Neuronal stem cell (in vitro differentiated cells): Measurements from ENCODE around the gene TEX29.

Source experiments
- DNase-seq: peaks from one replicate; pipeline ENCODE4 v3.0.0-alpha.2; 2013; ENCODE audit warnings: low spot score
- H2AFZ ChIP-seq: one replicate; pipeline ENCODE4 v1.6.1; 2013; ENCODE audit warnings: mild to moderate bottlenecking, low read length, inconsistent platforms
- H2AK5ac ChIP-seq: 2 replicates; pipeline ENCODE4 v1.6.1; 2013; ENCODE audit warnings: low read depth, mild to moderate bottlenecking, inconsistent platforms, low read length, moderate library complexity, mixed read lengths
- H2BK120ac ChIP-seq: 2 replicates; pipeline ENCODE4 v1.6.1; 2013; ENCODE audit warnings: low read depth, mild to moderate bottlenecking, inconsistent platforms, low read length, moderate library complexity, mixed read lengths
- H2BK12ac ChIP-seq: one replicate; pipeline ENCODE4 v1.6.1; 2013; ENCODE audit warnings: low read length, inconsistent platforms
- H2BK15ac ChIP-seq: 2 replicates; pipeline ENCODE4 v1.6.1; 2013; ENCODE audit warnings: mild to moderate bottlenecking, low read length, inconsistent platforms, mixed read lengths
- H2BK5ac ChIP-seq: one replicate; pipeline ENCODE4 v1.6.1; 2013; ENCODE audit warnings: inconsistent platforms, mild to moderate bottlenecking, low read length, moderate library complexity
- H3K14ac ChIP-seq: one replicate; pipeline ENCODE4 v1.6.1; 2013; ENCODE audit warnings: low read length, inconsistent platforms
- H3K18ac ChIP-seq: 2 replicates; pipeline ENCODE4 v1.6.1; 2013; ENCODE audit warnings: low read length, inconsistent platforms
- H3K23ac ChIP-seq: 2 replicates; pipeline ENCODE4 v1.6.1; 2013; ENCODE audit warnings: low read depth, mild to moderate bottlenecking, mixed read lengths, low read length, inconsistent platforms; ENCODE audit not compliant: poor library complexity
- H3K27ac ChIP-seq: replicated peaks from 3 replicates; pipeline ENCODE4 v1.5.1; 2013; ENCODE audit warnings: low read length, inconsistent platforms
- H3K27me3 ChIP-seq, 3 experiments: 2 replicates each; pipeline ENCODE4 v1.6.1; 2013; ENCODE audit warnings: low read length in 3 of 3, mild to moderate bottlenecking in 2 of 3, inconsistent platforms in 1 of 3, low read depth in 1 of 3, mixed read lengths in 1 of 3, moderate library complexity in 1 of 3; ENCODE audit not compliant: control insufficient read depth in 3 of 3, insufficient read depth in 3 of 3
- H3K36me3 ChIP-seq, 2 donors: replicated peaks in 1 of 2; 2 replicates each; pipeline ENCODE4 v1.6.1; 2013; ENCODE audit warnings: low read length in 2 of 2; ENCODE audit not compliant: control insufficient read depth in 2 of 2, insufficient read depth in 2 of 2
- H3K4ac ChIP-seq: 2 replicates; pipeline ENCODE4 v1.6.1; 2013; ENCODE audit warnings: inconsistent platforms, mild to moderate bottlenecking, low read length, moderate library complexity
- H3K4me1 ChIP-seq, 2 donors: 1 replicate in 1 of 2; 2 replicates in 1 of 2; pipeline ENCODE4 v1.6.1; 2013; ENCODE audit warnings: low read length in 2 of 2, low read depth in 1 of 2; ENCODE audit not compliant: control insufficient read depth in 2 of 2, insufficient read depth in 1 of 2
- H3K4me2 ChIP-seq: one replicate; pipeline ENCODE4 v1.6.1; 2013; ENCODE audit warnings: mild to moderate bottlenecking, low read length, inconsistent platforms; ENCODE audit not compliant: insufficient read depth, poor library complexity, severe bottlenecking
- H3K4me3 ChIP-seq, 2 donors: 2 replicates each; pipeline ENCODE4 v1.5.1; 2013; ENCODE audit warnings: low read length in 2 of 2, mild to moderate bottlenecking in 2 of 2, inconsistent platforms in 1 of 2, moderate library complexity in 1 of 2
- H3K79me1 ChIP-seq: one replicate; pipeline ENCODE4 v1.6.1; 2013; ENCODE audit warnings: low read depth, mild to moderate bottlenecking, inconsistent platforms, low read length, moderate library complexity
- H3K9ac ChIP-seq: one replicate; pipeline ENCODE4 v1.6.1; 2013; ENCODE audit warnings: mild to moderate bottlenecking, low read depth, low read length, inconsistent platforms; ENCODE audit not compliant: poor library complexity
- H3K9me3 ChIP-seq, 2 donors: replicated peaks in 1 of 2; 2 replicates each; pipeline versions ENCODE3 to v1.6.1; 2013; ENCODE audit warnings: low read length in 2 of 2, mild to moderate bottlenecking in 2 of 2, inconsistent platforms in 1 of 2, low read depth in 1 of 2, mixed read lengths in 1 of 2, moderate library complexity in 1 of 2; ENCODE audit not compliant: control insufficient read depth in 2 of 2, insufficient read depth in 1 of 2
- H4K8ac ChIP-seq: one replicate; pipeline ENCODE4 v1.6.1; 2013; ENCODE audit warnings: low read depth, mild to moderate bottlenecking, inconsistent platforms, low read length, moderate library complexity
- H4K91ac ChIP-seq: one replicate; pipeline ENCODE4 v1.6.1; 2013; ENCODE audit warnings: low read length, low read depth, mild to moderate bottlenecking, inconsistent platforms; ENCODE audit not compliant: poor library complexity
- WGBS, 2 donors: extraction: QIAGEN DNeasy Blood & Tissue Kit; methylation state at CpG; one replicate each; pipeline ENCODE4 v1.1.7; 2013; ENCODE audit warnings: missing lambda C conversion rate in 2 of 2, mixed read lengths in 1 of 2; ENCODE audit not compliant: insufficient read length in 2 of 2, insufficient replicate concordance in 1 of 2; ENCODE audit errors: extremely low coverage in 2 of 2; 5-methylcytosine and 5-hydroxymethylcytosine counted together

Gene TEX29

GRCh38 chr13:111289251-111289650, 31.2 kb upstream of the TEX29 start:
- Histone ChIP-seq H3K9ac (no peak overlapping the region), H3K4me2 (no peak overlapping the region), H2AFZ (no peak overlapping the region), H2BK12ac (no peak overlapping the region), H2BK15ac (no peak overlapping the region), H3K27me3 (no peaks in the 10 kb centered on the region), H3K4me3 (no peak overlapping the region), H2BK5ac (no peak overlapping the region), H3K9me3 (no peaks in the 10 kb centered on the region), H4K91ac (no peak overlapping the region), H3K36me3 (peaks cover 34 to 100% of the 10 kb centered on the region in 2 donors), H3K23ac (no peak overlapping the region), H3K79me1 (no peaks in the 10 kb centered on the region), H3K18ac (no peak overlapping the region), H2AK5ac (no peak overlapping the region), H3K14ac (no peak overlapping the region), H3K4ac (no peak overlapping the region), H4K8ac (no peak overlapping the region), H3K4me1 (peaks cover 0 to 3% of the 10 kb centered on the region in 2 donors), H2BK120ac (no peak overlapping the region), H3K27ac (no peak overlapping the region)
- no peak for DNase-seq
- no CpG with 5 or more reads among the region's 11 CpGs for WGBS, 2 donors

GRCh38 chr13:111291908-111292307, 28.5 kb upstream of the TEX29 start:
- no CpG with 5 or more reads among the region's 14 CpGs for WGBS, 2 donors
- Histone ChIP-seq H3K23ac (no peak overlapping the region), H3K4ac (no peak overlapping the region), H4K91ac (no peak overlapping the region), H3K4me3 (no peak overlapping the region), H3K14ac (no peak overlapping the region), H2AK5ac (no peak overlapping the region), H3K18ac (no peak overlapping the region), H3K9me3 (no peaks in the 10 kb centered on the region), H3K4me1 (peaks cover 0 to 4% of the 10 kb centered on the region in 2 donors), H4K8ac (no peak overlapping the region), H3K27me3 (no peaks in the 10 kb centered on the region), H3K27ac (no peak overlapping the region), H2AFZ (no peak overlapping the region), H2BK12ac (no peak overlapping the region), H2BK120ac (no peak overlapping the region), H2BK15ac (no peak overlapping the region), H2BK5ac (no peak overlapping the region), H3K79me1 (no peaks in the 10 kb centered on the region), H3K9ac (no peak overlapping the region), H3K4me2 (no peak overlapping the region), H3K36me3 (peaks cover 18 to 96% of the 10 kb centered on the region in 2 donors)
- no peak for DNase-seq

- H3K23ac ChIP-seq: no peak overlapping the region
Measured at GRCh38 chr13:111292710-111293485, 27.5 kb upstream of the TEX29 start.

GRCh38 chr13:111295886-111296285, 24.6 kb upstream of the TEX29 start:
- H3K18ac ChIP-seq: no peak overlapping the region
- peaks cover 0 to 2% of the 10 kb centered on the region in 2 donors for H3K4me1 ChIP-seq
- H3K9ac ChIP-seq: no peak overlapping the region
- H3K9me3 ChIP-seq: no peaks in the 10 kb centered on the region
- no peak overlapping the region for H4K91ac ChIP-seq
- DNase-seq: no peak
- no peak overlapping the region for H2BK12ac ChIP-seq
- no peak overlapping the region for H4K8ac ChIP-seq
- WGBS, 2 donors: no CpG with 5 or more reads among the region's 9 CpGs
- H3K79me1 ChIP-seq: no peaks in the 10 kb centered on the region
- H3K27ac ChIP-seq: no peak overlapping the region
- no peak overlapping the region for H2BK120ac ChIP-seq
- H3K36me3 ChIP-seq: peaks cover 16 to 90% of the 10 kb centered on the region in 2 donors
- H2BK15ac ChIP-seq: no peak overlapping the region
- no peak overlapping the region for H2AK5ac ChIP-seq
- no peak overlapping the region for H2AFZ ChIP-seq
- no peak overlapping the region for H3K4ac ChIP-seq
- H3K14ac ChIP-seq: no peak overlapping the region
- no peak overlapping the region for H3K23ac ChIP-seq
- H3K4me3 ChIP-seq: no peak overlapping the region
- no peaks in the 10 kb centered on the region for H3K27me3 ChIP-seq
- H2BK5ac ChIP-seq: no peak overlapping the region
- no peak overlapping the region for H3K4me2 ChIP-seq

More at GRCh38 chr13:111292710-111293485, 27.5 kb upstream of the TEX29 start:
- no CpG with 5 or more reads among the region's 13 CpGs for WGBS, 2 donors
- Histone ChIP-seq H3K27me3 (no peaks in the 10 kb centered on the region), H2BK12ac (no peak overlapping the region), H3K4me1 (peaks cover 0 to 4% of the 10 kb centered on the region in 2 donors), H3K36me3 (peaks cover 14 to 96% of the 10 kb centered on the region in 2 donors), H3K4me2 (no peak overlapping the region), H3K79me1 (no peaks in the 10 kb centered on the region), H3K27ac (no peak overlapping the region), H3K9me3 (no peaks in the 10 kb centered on the region), H3K18ac (no peak overlapping the region), H2AFZ (no peak overlapping the region), H3K4me3 (no peak overlapping the region), H3K14ac (no peak overlapping the region), H3K9ac (no peak overlapping the region), H4K91ac (no peak overlapping the region), H2AK5ac (no peak overlapping the region), H2BK120ac (no peak overlapping the region), H2BK15ac (no peak overlapping the region), H4K8ac (no peak overlapping the region), H3K4ac (no peak overlapping the region), H2BK5ac (no peak overlapping the region)
- no peak for DNase-seq
